ENCODE measurements around the gene DNAJC8. TPM values are rescaled to one million over a fixed set of nuclear protein-coding genes. Genes with fewer than 3 reads are reported as not detected.

Gene DNAJC8
- total RNA-seq, 4 donors from 2014 or later: 68.4 to 90.3 (median 80.5) TPM

DNA sequence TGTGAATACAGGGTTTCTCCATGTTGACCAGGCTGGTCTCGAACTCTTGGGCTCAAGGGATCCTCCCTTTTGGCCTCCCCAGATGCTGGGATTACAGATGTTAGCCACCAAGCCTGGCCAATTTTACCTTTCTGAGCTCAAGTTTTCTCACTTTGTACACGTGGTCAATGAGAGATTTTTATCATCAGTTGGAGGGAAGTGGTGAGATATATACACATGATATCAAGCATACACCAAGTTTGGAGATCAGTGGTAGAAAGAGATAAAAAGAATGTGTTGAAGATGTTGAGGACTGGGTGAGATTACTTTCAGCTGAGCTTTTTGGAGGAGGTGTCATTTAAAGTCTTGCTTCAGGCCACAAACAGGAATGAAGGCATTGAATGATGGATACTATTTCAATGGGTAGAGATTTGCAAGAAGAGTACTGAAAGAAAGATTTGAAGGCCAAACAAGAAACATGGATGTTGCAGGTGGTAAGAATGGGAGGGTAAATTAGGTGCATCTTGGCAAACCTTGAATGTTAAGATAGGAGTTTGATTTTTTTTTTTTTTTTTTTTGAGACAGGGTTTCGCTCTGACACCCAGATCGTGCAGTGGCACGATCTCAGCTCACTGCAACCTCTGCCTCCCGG, 23.5 kb upstream of the DNAJC8 start:
- Histone ChIP-seq H3K4me1 (peaks cover 0 to 19% (median 7%) of the 10 kb centered on the region in 3 donors), H3K9me3 (no peaks in the 10 kb centered on the region), H3K27ac (no peak overlapping the region), H3K27me3 (no peaks in the 10 kb centered on the region), H3K4me3 (no peak overlapping the region), H3K36me3 (no peaks in the 10 kb centered on the region)
- TF ChIP-seq, protein P1, sequence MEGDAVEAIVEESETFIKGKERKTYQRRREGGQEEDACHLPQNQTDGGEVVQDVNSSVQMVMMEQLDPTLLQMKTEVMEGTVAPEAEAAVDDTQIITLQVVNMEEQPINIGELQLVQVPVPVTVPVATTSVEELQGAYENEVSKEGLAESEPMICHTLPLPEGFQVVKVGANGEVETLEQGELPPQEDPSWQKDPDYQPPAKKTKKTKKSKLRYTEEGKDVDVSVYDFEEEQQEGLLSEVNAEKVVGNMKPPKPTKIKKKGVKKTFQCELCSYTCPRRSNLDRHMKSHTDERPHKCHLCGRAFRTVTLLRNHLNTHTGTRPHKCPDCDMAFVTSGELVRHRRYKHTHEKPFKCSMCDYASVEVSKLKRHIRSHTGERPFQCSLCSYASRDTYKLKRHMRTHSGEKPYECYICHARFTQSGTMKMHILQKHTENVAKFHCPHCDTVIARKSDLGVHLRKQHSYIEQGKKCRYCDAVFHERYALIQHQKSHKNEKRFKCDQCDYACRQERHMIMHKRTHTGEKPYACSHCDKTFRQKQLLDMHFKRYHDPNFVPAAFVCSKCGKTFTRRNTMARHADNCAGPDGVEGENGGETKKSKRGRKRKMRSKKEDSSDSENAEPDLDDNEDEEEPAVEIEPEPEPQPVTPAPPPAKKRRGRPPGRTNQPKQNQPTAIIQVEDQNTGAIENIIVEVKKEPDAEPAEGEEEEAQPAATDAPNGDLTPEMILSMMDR (IDR thresholded peaks at IDR 0.05): no peak
- no peak for ATAC-seq
- 76 to 89% methylated on average over 5 to 6 of the region's 6 CpGs for WGBS, 2 donors (ENCODE audit: low coverage in 1 of 2)

DNA sequence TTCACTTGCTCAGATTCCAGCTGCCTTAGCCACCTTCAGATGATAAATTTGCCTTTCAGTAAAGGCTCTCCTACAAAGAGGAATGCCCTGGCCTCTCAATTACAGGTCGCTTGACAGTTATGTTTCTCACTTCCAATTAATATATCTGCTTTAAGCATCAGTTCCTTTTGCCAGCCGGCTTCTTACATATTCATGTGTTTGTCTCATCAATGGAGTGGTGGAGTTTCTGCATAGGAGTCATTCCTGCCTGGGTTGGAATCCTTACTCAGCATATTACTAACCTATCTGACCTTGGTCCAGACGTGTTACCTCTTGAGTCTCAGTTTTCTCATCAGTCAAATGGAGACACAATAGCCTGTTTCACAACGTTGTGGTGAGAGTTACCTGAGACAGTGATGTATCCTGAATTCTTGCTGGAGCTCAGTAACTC, 17.1 kb upstream of the DNAJC8 start:
- no peak for ATAC-seq
- H3K27ac ChIP-seq: peak overlapping the region in 2 of 4 donors; percentile 82 to 87
- H3K27me3 ChIP-seq: no peaks in the 10 kb centered on the region
- peaks cover 4 to 34% (median 15%) of the 10 kb centered on the region in 3 donors for H3K4me1 ChIP-seq
- WGBS, 2 donors (ENCODE audit: low coverage in 1 of 2): 47 to 49% methylated on average over 3 to 4 of the region's 4 CpGs
- no peak overlapping the region for H3K4me3 ChIP-seq
- no peaks in the 10 kb centered on the region for H3K9me3 ChIP-seq
- TF ChIP-seq POLR2AphosphoS5 (IDR thresholded peaks at IDR 0.05): no peak
- TF ChIP-seq, protein P1 (IDR thresholded peaks at IDR 0.05): no peak
- no peak for TF ChIP-seq POLR2A (IDR thresholded peaks at IDR 0.05)
- no peak for TF ChIP-seq EP300 (IDR thresholded peaks at IDR 0.05)
- no peaks in the 10 kb centered on the region for H3K36me3 ChIP-seq

DNA sequence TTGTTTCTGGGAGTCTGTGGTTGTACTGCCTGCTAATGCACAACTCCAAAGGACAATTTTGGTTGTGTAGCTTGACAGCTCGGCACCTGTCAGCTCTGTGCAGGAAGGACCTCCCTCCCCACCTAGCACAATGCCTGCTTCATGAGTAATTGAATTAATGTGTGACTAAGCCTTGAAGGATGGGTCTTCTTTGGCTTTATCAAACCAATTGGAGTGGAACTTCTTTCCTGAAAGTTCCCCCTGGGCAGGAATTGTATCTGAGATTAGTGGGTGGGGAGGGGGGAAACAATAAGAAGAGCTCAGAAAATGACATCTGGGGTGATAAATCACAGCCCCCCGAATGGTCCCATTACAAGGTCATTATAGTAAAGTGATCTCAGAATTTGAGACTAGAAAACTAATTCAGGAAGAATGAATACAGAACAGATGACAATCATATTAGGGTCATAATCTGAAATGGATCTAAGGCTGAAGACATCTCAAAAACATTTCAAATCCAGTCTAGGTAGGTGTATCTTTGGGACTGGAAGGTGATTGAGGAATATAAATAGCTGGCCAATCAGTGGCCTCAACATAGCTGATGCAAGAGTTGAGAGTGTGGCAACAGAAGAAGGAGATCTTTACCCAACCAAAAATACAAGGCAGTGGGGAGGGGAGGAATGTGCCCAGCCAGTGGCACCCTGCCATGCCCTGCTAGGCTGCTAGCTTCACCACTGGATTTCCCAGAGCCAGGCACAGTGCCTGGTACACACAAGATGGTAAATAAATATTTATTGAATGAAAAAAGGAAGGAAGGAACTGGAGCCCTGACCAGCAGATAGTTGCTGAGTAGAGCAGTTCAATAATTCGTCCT, 16.4 kb upstream of the DNAJC8 start:
- WGBS, 2 donors (ENCODE audit: low coverage in 1 of 2): 11 to 41% methylated on average over 2 to 3 of the region's 3 CpGs
- no peaks in the 10 kb centered on the region for H3K27me3 ChIP-seq
- H3K4me3 ChIP-seq: no peak overlapping the region
- peak overlapping the region; percentile 74 to 87 (median 84) for H3K27ac ChIP-seq
- no peaks in the 10 kb centered on the region for H3K9me3 ChIP-seq
- peak; percentile 35 for ATAC-seq
- no peaks in the 10 kb centered on the region for H3K36me3 ChIP-seq
- TF ChIP-seq EP300 (IDR thresholded peaks at IDR 0.05) (no peak), POLR2AphosphoS5 (IDR thresholded peaks at IDR 0.05) (peak; percentile 24)
- H3K4me1 ChIP-seq: peaks cover 4 to 34% (median 15%) of the 10 kb centered on the region in 3 donors

DNA sequence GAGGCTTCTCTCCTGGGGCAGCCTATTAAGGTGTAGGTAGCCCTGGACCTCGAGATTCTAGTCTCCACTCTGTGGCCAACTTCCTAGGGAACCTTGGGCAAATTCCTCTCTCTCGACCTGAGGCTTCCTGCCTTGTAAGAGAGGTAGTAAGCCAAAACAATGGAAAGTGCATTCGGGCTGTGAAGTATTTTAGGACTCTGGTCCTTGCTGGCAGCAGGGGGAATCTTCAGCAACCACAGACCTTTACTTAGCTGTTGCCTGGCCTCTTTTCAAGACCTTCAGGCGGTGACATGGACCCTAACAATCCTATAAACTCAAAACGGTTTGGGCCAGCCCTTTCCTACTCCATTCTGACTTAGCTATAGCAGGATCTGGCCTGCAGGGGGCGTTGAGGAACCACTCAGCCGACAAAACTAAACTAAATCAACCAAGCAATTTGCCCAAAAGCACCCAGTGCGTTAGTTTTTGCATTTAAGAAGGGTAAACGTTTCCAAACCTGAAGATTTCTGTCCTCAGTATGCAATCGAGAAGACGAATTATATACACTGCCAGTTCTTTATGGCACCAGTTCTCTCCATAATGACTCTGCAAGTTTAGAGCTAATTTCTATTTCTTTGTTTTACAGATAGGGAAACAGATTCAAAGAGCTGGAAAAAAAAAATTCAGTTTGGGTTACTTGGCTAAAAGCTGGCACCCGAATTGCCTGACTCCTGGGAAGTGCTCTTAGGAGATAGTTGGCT, 15.6 kb upstream of the DNAJC8 start:
- ATAC-seq: no peak
- no peaks in the 10 kb centered on the region for H3K36me3 ChIP-seq
- no peaks in the 10 kb centered on the region for H3K27me3 ChIP-seq
- no peak overlapping the region for H3K4me3 ChIP-seq
- TF ChIP-seq POLR2AphosphoS5 (IDR thresholded peaks at IDR 0.05) (peak; percentile 6), POLR2A (IDR thresholded peaks at IDR 0.05) (no peak), EP300 (IDR thresholded peaks at IDR 0.05) (no peak)
- TF ChIP-seq, protein P1 (IDR thresholded peaks at IDR 0.05): peak; percentile 81 to 93 (median 88)
- peaks cover 4 to 34% (median 15%) of the 10 kb centered on the region in 3 donors for H3K4me1 ChIP-seq
- H3K9me3 ChIP-seq: no peaks in the 10 kb centered on the region
- 2% methylated on average over 6 to 8 of the region's 12 CpGs for WGBS, 2 donors (ENCODE audit: low coverage in 1 of 2)
- H3K27ac ChIP-seq: peak overlapping the region; percentile 74 to 87 (median 84)

DNA sequence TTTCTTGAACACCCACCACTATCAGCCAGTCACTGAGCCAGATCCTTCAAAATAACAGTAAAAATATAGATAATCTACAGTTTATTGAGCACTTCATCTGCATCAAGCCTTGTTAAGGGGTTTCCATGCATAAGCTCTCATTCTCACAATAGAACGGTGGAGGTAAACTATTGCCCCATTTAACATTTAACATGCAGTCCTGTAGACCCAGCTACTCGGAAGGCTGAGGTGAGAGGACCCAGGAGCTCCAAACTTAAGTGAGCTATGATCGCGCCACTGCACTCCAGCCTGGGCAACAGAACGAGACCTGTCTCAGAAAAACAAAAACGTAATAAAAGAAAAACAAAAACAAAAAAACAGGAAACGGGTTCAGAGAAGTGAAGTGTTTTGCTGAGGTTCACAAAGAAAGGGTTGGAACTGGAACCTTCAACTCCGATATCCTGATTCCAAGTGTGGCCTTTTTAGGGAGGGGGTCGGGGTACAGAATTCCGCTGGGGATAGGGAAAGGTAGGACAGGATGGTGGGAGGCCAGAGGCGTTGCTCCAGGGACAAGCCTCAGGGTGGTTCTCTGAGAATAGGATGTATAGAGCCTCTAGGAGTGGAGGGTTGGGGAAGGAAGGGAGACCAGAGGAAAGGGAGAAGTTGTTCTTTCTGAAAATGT, 14.9 kb upstream of the DNAJC8 start:
- Histone ChIP-seq H3K36me3 (no peaks in the 10 kb centered on the region), H3K4me1 (peaks cover 4 to 34% (median 15%) of the 10 kb centered on the region in 3 donors), H3K27ac (peak overlapping the region; percentile 74 to 87 (median 84)), H3K4me3 (peak overlapping the region; percentile 17 to 58), H3K9me3 (no peaks in the 10 kb centered on the region), H3K27me3 (no peaks in the 10 kb centered on the region)
- no peak for ATAC-seq
- TF ChIP-seq, protein P1 (IDR thresholded peaks at IDR 0.05): no peak
- no peak for TF ChIP-seq POLR2AphosphoS5 (IDR thresholded peaks at IDR 0.05)
- no peak for TF ChIP-seq EP300 (IDR thresholded peaks at IDR 0.05)
- no peak for TF ChIP-seq POLR2A (IDR thresholded peaks at IDR 0.05)
- WGBS, 2 donors (ENCODE audit: low coverage in 1 of 2): 47 to 61% methylated on average over 6 to 11 of the region's 11 CpGs
